ENCODE data around the gene ZFPM1. TPM values are rescaled to one million over a fixed set of nuclear protein-coding genes. Genes with fewer than 3 reads are reported as not detected.

The ZFPM1 gene
- total and polyA plus RNA-seq, 2 of the 8 experiments (the other 6 are each of a cell fraction or from before 2014, with no cell fraction given), result 0.74 to 4.8 TPM

GRCh38 chr16:88427376-88427775 is 25.7 kb upstream of the ZFPM1 start (continued):
- TF ChIP-seq CHD7 (IDR thresholded peaks at IDR 0.05; ENCODE audit: insufficient replicate concordance, low read length), result no peak
- TF ChIP-seq RNF2 (IDR thresholded peaks at IDR 0.05; ENCODE audit: borderline replicate concordance, low read depth, low read length, missing control alignments, poor library complexity, severe bottlenecking), result no peak
- TF ChIP-seq JUND (IDR thresholded peaks at IDR 0.05; ENCODE audit: low read length), result no peak
